ENCODE measurements around the gene PTPRJ. TPM values are rescaled to one million over a fixed set of nuclear protein-coding genes. Genes with fewer than 3 reads are reported as not detected.

The PTPRJ gene
- total RNA-seq, 2 donors from 2014 or later: 3.4 to 8.0 TPM

DNA sequence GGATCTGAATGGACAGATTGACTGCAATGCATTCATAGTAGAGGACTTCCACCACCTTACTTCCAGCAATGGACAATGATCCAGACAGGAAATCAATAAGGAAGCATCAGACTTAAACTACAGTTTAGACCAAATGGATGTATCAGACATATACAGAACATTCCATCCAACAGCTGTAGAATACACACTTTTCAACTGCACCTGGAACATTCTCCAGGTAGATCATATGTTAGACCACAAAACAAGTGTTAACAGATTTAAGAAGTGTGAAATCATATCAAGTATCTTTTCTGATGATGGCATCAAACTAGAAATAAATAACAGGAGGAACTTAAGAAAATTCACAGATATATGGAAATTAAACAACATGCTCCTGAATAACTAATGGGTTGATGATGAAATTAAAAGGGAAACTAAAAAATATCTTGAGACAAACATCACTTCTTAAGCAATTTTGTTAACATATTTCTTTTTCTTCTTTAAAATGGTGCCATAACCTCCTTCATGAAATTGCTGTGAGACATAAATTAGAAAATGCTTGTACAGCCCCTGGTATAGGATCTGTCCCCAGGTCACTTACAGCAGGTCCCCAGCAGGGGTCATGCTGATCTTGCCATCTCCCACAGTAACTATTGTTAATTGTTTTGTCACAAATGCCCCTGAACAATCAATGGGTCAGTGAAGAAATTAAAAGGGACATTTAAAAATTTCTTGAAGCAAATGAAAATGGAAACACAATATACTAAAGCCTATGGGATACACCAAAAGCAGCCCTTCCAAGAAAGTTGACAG, 136.3 kb downstream of the PTPRJ start:
- H3K4me1 ChIP-seq: no peaks in the 10 kb centered on the region
- H3K9me3 ChIP-seq: peaks cover 0 to 15% of the 10 kb centered on the region in 2 donors
- DNase-seq (ENCODE audit: low spot score): no peak
- peak; percentile 35 to 63 for TF ChIP-seq CTCF (IDR thresholded peaks at IDR 0.05)
- H3K27ac ChIP-seq: no peak overlapping the region
- no peaks in the 10 kb centered on the region for H3K27me3 ChIP-seq
- H3K36me3 ChIP-seq: no peaks in the 10 kb centered on the region
- no peak overlapping the region for H3K4me3 ChIP-seq

DNA sequence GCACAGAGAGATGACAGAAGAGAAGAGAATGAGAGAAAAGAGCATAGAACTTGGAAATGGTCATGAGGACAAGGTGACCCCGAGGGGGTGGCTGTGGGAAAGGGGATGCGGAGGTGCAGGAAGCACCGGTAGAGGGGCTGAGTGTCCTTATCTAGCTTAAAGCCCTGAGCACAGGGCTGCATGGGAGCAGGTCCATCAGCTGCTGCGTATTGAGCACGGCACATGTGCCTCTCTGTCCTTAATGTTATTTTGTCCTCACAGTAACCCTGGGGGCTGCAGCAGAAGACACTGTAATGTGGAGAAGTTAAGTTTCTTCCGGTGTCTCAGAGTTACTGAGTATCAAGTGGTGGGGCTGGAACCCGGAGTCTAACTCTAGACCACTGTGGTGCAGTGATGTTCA, 141.9 kb downstream of the PTPRJ start:
- TF ChIP-seq CTCF (IDR thresholded peaks at IDR 0.05): no peak
- H3K4me1 ChIP-seq: no peaks in the 10 kb centered on the region
- H3K27ac ChIP-seq: no peak overlapping the region
- H3K9me3 ChIP-seq: no peaks in the 10 kb centered on the region
- H3K36me3 ChIP-seq: no peaks in the 10 kb centered on the region
- peak; percentile 36 for DNase-seq (ENCODE audit: low spot score)
- no peak overlapping the region for H3K4me3 ChIP-seq
- no peaks in the 10 kb centered on the region for H3K27me3 ChIP-seq

- H3K36me3 ChIP-seq: peaks cover 1% of the 10 kb centered on the region
Measured at GRCh38 chr11:48122656-48123055, 142.3 kb downstream of the PTPRJ start.

DNA sequence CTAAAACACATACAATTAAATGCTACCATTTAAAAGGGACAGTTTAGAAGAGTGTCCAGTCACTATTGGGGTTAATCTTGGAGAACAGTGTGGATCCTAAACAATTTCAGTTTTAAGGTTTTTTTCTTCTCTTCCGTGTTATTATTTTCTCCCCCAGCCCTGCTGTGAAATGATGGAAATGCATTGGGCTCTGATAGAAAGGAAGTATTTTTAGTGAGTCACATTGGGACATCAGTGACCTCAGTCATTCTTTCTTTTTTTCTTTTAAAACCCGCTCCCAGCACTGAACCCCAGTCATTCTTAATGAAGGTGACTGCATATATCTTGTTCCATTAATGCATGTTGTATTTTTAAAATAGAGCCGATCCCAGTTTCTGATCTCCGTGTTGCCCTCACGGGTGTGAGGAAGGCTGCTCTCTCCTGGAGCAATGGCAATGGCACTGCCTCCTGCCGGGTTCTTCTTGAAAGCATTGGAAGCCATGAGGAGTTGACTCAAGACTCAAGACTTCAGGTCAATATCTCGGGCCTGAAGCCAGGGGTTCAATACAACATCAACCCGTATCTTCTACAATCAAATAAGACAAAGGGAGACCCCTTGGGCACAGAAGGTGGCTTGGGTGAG, 143.0 kb downstream of the PTPRJ start:
- Histone ChIP-seq H3K36me3 (peaks cover 6% of the 10 kb centered on the region), H3K27me3 (no peaks in the 10 kb centered on the region), H3K4me3 (no peak overlapping the region), H3K4me1 (no peaks in the 10 kb centered on the region), H3K27ac (no peak overlapping the region), H3K9me3 (no peaks in the 10 kb centered on the region)
- no peak for TF ChIP-seq CTCF (IDR thresholded peaks at IDR 0.05)
- DNase-seq (ENCODE audit: low spot score): no peak

More at GRCh38 chr11:48122656-48123055, 142.3 kb downstream of the PTPRJ start:
- H3K27ac ChIP-seq: no peak overlapping the region
- no peak for DNase-seq (ENCODE audit: low spot score)
- H3K27me3 ChIP-seq: no peaks in the 10 kb centered on the region
- H3K9me3 ChIP-seq: no peaks in the 10 kb centered on the region
- no peak overlapping the region for H3K4me3 ChIP-seq
- TF ChIP-seq CTCF (IDR thresholded peaks at IDR 0.05): no peak
- no peaks in the 10 kb centered on the region for H3K4me1 ChIP-seq

DNA sequence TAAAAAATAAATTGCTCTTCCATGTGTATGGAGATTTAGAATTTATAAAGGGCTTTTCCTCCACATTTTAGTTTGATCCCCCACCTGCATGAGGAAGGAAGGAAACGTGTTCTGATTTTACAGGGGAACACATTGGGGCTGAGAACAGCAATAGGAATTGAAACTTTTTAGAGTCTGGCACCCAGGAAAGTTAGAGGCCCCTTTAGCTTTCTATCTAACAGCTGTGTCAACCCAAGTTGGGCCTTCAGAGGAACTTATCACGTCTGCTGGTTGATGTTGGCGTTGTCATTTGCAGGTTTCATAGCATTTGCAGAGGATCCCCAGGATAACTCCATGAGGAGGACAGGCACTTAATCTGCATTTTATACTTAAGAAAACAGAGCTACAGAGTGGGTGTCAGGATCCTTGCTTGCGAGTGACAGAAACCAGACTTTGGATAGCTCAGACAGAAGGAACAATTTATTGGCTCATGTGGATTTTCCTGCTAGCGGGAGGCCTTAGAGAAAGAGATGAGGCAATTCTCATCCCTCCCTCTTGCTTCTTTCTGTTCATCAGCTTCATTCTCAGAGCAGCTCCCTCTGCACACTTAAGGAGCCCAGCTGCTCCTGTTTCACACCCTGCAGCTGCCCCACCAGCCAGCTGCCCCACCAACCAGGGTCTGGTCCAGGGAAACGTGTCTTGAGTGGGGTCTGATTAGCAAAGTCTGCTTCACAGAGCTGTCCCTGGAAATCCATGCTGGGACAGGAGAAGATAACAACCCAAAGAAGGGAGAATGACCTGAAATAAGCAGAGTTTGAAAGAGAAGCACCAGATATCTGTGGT, 143.8 kb downstream of the PTPRJ start:
- no peak for DNase-seq (ENCODE audit: low spot score)
- no peaks in the 10 kb centered on the region for H3K9me3 ChIP-seq
- TF ChIP-seq CTCF (IDR thresholded peaks at IDR 0.05): no peak
- no peaks in the 10 kb centered on the region for H3K27me3 ChIP-seq
- no peak overlapping the region for H3K4me3 ChIP-seq
- H3K4me1 ChIP-seq: no peaks in the 10 kb centered on the region
- H3K36me3 ChIP-seq: peaks cover 6% of the 10 kb centered on the region
- no peak overlapping the region for H3K27ac ChIP-seq
